ENCODE measurements around the gene EML4. TPM values are rescaled to one million over a fixed set of nuclear protein-coding genes. Genes with fewer than 3 reads are reported as not detected.

The EML4 gene
- total and polyA plus RNA-seq, 10 of the 15 experiments (the other 5 are each of a cell fraction or from before 2014, with no cell fraction given): 23.1 to 91.3 (median 77.4) TPM

- TF ChIP-seq CTCF (IDR thresholded peaks at IDR 0.05 in 2 of 3, conservative IDR thresholded peaks at IDR 0.05 in 1 of 3; ENCODE audit: control insufficient read depth in 2 of 3, extremely low read depth in 1 of 3, insufficient read depth in 1 of 3, low read depth in 3 of 3, low read length in 3 of 3) (no peak), SIX5 (IDR thresholded peaks at IDR 0.05; ENCODE audit: low read depth, low read length, severe bottlenecking) (no peak)
Observed at GRCh38 chr2:42267530-42267929, 98.4 kb downstream of the EML4 start (continued).

- FAIRE-seq (no peak), DNase-seq (ENCODE audit: low read depth, low spot score) (no peak), ATAC-seq (no peak)
- Histone ChIP-seq H3K36me3 (ENCODE audit: control insufficient read depth in 2 of 2, insufficient read depth in 2 of 2, low read length in 1 of 2) (peaks cover 2 to 10% of the 10 kb centered on the region in 2 experiments; a peak in 3 of 4 replicates), H3K4me1 (ENCODE audit: control insufficient read depth, insufficient read depth, low read length) (no peaks in the 10 kb centered on the region; the same call in 1 of the 2 replicates), H2AFZ (ENCODE audit: control insufficient read depth, low read depth, low read length) (no peak overlapping the region), H3K9me3 (replicated peaks; ENCODE audit: control insufficient read depth, insufficient read depth, low read length) (no peaks in the 10 kb centered on the region), H3K27ac (ENCODE audit: control insufficient read depth, insufficient read depth) (no peak overlapping the region), H3K27me3 (replicated peaks in 1 of 2; ENCODE audit: control insufficient read depth in 2 of 2, insufficient read depth in 2 of 2, low read length in 1 of 2) (no peaks in the 10 kb centered on the region), H3K9ac (ENCODE audit: control insufficient read depth, insufficient read depth, low read length) (no peak overlapping the region), H3K4me2 (ENCODE audit: control insufficient read depth, insufficient read depth) (no peak overlapping the region), H4K20me1 (ENCODE audit: control insufficient read depth, insufficient read depth) (no peaks in the 10 kb centered on the region), H3K79me2 (ENCODE audit: control insufficient read depth, insufficient read depth, low read length) (no peaks in the 10 kb centered on the region), H3K4me3 (no peak overlapping the region)
- in situ Hi-C loops (cut with MboI): no loop called here
- 97% methylated on average over 5 of the region's 5 CpGs for WGBS (ENCODE audit: insufficient coverage, insufficient replicate concordance, low lambda C conversion rate, missing lambda C conversion rate)
- no TSS peak for BruUV-seq (replicated peaks)
- TF ChIP-seq MEF2A (IDR thresholded peaks at IDR 0.05; ENCODE audit: insufficient read depth, low read depth, low read length) (no peak), SMAD1 (IDR thresholded peaks at IDR 0.05; ENCODE audit: low read depth, partially characterized antibody) (no peak), SMAD5 (IDR thresholded peaks at IDR 0.05; ENCODE audit: low read depth) (no peak), ZNF622 (IDR thresholded peaks at IDR 0.05) (no peak), MTA2 (IDR thresholded peaks at IDR 0.05; ENCODE audit: low read depth) (no peak), NRF1 (conservative IDR thresholded peaks at IDR 0.05; ENCODE audit: low read depth, low read length) (no peak), IKZF2 (IDR thresholded peaks at IDR 0.05) (no peak)
- ChIA-PET CTCF (no interaction called here), RAD21 (ENCODE audit: unreplicated experiment) (no interaction called here), POLR2A (no interaction called here), SMC1A (ENCODE audit: uncharacterized antibody, unreplicated experiment) (no interaction called here)
- intact Hi-C loops (cut with micrococcal nuclease; ENCODE audit: unreplicated experiment): no loop called here
Observed at GRCh38 chr2:42268528-42269151, 99.5 kb downstream of the EML4 start.
